Hematopoietic multipotent progenitor cell (in vitro differentiated cells): ENCODE data around the gene FTSJ1. TPM values are rescaled to one million over a fixed set of nuclear protein-coding genes. Genes with fewer than 3 reads are reported as not detected.
A peak's percentile ranks its signal among the peaks of the same experiment; 100 is the strongest.
"Not testable (repeated sequence)": the region's sequence is repeated elsewhere in the genome, so short reads cannot be mapped to it uniquely, and the experiment has no call there.

Source experiments
- DNase-seq, 3 donors: peaks; one replicate each; pipeline ENCODE4 v3.0.0-alpha.2; 2011 to 2015; ENCODE audit warnings: low read depth in 2 of 3, low spot score in 2 of 3
- total RNA-seq: library from RNA; depleted of rRNA; stranded (reverse); fragments of >200 nt; gene quantifications from one replicate; pipeline ENCODE4 v1.2.3, GENCODE V29; 2012

FTSJ1 gene
- total RNA-seq, 1 donor = 69.2 TPM

GRCh38 chrX:48520976-48521352 lies 45.0 kb downstream of the FTSJ1 start:
- DNase-seq = no peak

DNA sequence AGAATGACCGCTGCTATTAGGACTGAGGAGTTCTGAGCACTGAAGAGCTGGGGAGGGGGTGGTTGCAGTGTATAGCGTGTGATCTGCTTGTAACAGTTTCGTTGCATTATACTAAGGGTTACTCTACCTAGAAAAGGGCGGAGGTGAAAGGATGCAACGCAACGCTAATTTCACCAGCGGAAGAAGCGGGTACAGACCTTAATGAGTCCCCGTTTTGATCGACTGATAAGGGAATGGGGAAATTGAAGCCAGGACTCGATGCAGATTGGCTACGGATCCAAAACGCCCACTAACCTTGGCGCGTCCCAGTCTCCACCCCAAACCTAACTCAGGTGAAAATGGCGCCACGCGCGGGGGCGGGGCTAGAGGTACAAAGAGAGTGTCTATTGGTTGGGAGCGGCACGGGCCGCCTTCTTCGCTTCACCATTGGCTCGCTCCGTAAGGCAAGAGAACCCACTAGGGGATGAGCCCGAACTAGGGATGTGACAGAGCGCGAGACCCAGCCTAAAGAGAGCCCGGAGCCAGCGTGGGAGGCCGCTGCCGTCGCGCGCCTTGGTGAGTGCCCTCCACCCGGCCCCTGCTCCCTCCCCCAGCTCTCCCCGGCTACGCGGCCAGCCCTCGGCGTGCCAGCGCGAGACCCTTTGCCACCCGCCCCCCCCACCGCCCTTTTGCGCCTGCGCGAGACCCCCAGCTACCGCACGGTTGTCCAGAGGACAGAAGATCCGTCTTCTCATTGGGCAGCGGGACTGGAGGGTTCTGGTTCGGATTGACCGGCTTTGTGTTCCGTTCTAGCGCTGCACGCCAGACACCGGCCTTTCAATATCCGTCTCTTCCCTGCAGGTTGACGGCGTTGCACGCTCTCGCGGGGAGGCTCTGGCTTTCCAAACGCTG lies 45.6 kb downstream of the FTSJ1 start, which contains the start of gene EBP:
EBP (plus strand) TSS at position 456 of the 891 bp plus-strand sequence. CDS start 1,964 bp downstream, outside the sequence.
- DNase-seq = peak; percentile 76 to 97 (median 92)

GRCh38 chrX:48522291-48522690 lies 46.3 kb downstream of the FTSJ1 start:
- no peak for DNase-seq

GRCh38 chrX:48523682-48524081 lies 47.7 kb downstream of the FTSJ1 start:
- no peak for DNase-seq

DNA sequence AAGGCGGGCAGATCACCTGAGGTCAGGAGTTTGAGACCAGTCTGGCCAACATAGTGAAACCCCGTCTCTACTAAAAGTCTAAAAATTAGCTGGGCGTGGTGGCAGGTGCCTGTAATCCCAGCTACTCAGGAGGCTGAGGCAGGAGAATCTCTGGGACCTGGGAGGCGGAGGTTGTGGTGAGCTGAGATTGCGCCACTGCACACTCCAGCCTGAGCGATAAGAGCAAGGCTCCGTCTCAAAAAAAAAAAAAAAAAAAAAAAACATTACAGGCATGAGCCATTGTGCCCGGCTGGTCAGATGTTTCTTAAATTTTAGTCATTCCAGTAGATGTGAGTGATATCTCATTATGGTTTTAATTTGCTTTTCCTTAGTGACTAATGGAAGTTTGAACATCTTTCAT lies 49.9 kb downstream of the FTSJ1 start:
- not testable (repeated sequence) for DNase-seq

DNA sequence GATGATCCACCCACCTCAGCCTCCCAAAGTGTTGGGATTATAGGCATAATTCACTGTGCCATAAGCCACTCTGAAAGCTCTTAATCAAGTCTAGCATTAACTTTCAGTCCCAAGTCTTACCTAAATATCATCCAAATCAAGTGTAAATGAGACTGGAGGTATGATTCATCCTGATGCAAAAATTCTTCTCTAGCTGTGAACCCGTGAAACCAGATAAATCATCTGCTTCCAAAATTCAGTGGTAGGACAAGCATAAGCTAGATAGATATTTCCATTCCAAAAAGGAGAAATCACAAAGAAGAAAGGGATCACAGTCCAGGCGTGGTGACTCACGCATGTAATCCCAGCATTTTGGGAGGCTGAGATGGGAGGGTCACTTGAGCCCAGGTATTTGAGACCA lies 54.7 kb downstream of the FTSJ1 start:
- no peak for DNase-seq

GRCh38 chrX:48531358-48531959 lies 55.5 kb downstream of the FTSJ1 start:
- DNase-seq = no peak

DNA sequence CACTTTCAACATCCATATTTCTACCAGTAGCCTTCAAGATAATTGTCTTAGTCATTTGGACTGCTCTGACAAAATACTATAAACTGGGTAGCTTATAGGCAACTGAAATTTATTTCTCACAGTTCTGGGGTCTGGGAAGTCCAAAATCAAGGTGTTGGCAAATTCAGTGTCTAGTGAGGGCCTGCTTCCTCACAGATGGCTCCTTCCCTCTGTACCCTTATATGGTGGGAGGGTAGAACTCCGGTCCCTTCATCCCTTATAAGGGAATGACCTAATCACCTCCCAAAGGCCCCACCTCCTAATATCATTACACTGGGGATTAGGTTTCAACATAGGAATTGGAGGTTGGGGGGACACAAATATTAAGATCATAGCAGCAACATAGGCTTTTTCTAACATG lies 56.2 kb downstream of the FTSJ1 start:
- no peak for DNase-seq

GRCh38 chrX:48533165-48533564 lies 57.2 kb downstream of the FTSJ1 start:
- DNase-seq = no peak

Other genes starting within 250 kb of the FTSJ1 start
- gene SSX1, start 220.8 kb upstream of the FTSJ1 start, total RNA-seq = not detected
- gene SSX3, start 119.5 kb upstream of the FTSJ1 start, total RNA-seq = not detected
- not detected for gene SSX4, start 92.7 kb upstream of the FTSJ1 start, total RNA-seq
- gene SSX4B, start 64.2 kb upstream of the FTSJ1 start, total RNA-seq = not detected
- gene SLC38A5, start 5.9 kb upstream of the FTSJ1 start, total RNA-seq = 76.7 TPM
- gene PORCN, start 32.8 kb downstream of the FTSJ1 start, total RNA-seq = 21.0 TPM
- gene EBP, start 45.6 kb downstream of the FTSJ1 start, total RNA-seq = 171 TPM
- 19.7 TPM for gene TBC1D25, start 63.5 kb downstream of the FTSJ1 start, total RNA-seq
- 238 TPM for gene RBM3, start 98.3 kb downstream of the FTSJ1 start, total RNA-seq
- gene WDR13, start 121.3 kb downstream of the FTSJ1 start, total RNA-seq = 235 TPM
- gene WAS, start 207.6 kb downstream of the FTSJ1 start, total RNA-seq = 52.0 TPM
- 17.0 TPM for gene SUV39H1, start 220.5 kb downstream of the FTSJ1 start, total RNA-seq